Activated CD8-positive, alpha-beta memory T cell treated with anti-CD3 and anti-CD28 coated beads, Interleukin-2, amount 50 U/mL, for 1 hour (primary cell): Measurements from ENCODE around the gene PSAP.

Source experiments
- DNase-seq: peaks from one replicate; pipeline ENCODE4 v3.0.0-alpha.2; 2020; ENCODE audit errors: extremely low read depth

PSAP gene

GRCh38 chr10:71767420-71768035, 83.5 kb downstream of the PSAP start:
- no peak for DNase-seq

GRCh38 chr10:71766717-71767419, 84.2 kb downstream of the PSAP start:
- DNase-seq = no peak
